HL-60 (cell line): ENCODE measurements around the gene RELN.

Experiments
- DNase-seq, 2 experiments: peaks; one replicate each; pipeline ENCODE4 v3.0.0-alpha.2; 2010 to 2020; ENCODE audit warnings: low read depth in 1 of 2, low spot score in 1 of 2
- H3K27ac ChIP-seq: fragments of 250-450 bp; sonication (Bioruptor Pico); replicated peaks from 2 replicates; pipeline ENCODE4 v1.5.1; 2020; ENCODE audit warnings: mild to moderate bottlenecking, moderate library complexity
- H3K27me3 ChIP-seq: fragments of 250-450 bp; sonication (Bioruptor Pico); 2 replicates; pipeline ENCODE4 v1.5.1; 2021; ENCODE audit warnings: mild to moderate bottlenecking, moderate library complexity; ENCODE audit not compliant: insufficient read depth, poor library complexity, severe bottlenecking
- H3K4me3 ChIP-seq: replicated peaks from 2 replicates; pipeline ENCODE4 v1.5.1; 2011; ENCODE audit warnings: mild to moderate bottlenecking, control low read depth, low read length; ENCODE audit not compliant: insufficient read depth
- CTCF ChIP-seq: IDR thresholded peaks from one replicate; pipeline ENCODE4 v1.5.1; 2011; ENCODE audit warnings: low read length, control low read depth, inconsistent platforms; ENCODE audit not compliant: insufficient read depth
- GABPA ChIP-seq: IDR thresholded peaks from 2 replicates; pipeline ENCODE4 v1.6.1; 2012; ENCODE audit warnings: low read depth
- POLR2AphosphoS5 ChIP-seq: IDR thresholded peaks from 2 replicates; pipeline ENCODE4 v1.6.1; 2012; ENCODE audit warnings: low read depth
- REST ChIP-seq: IDR thresholded peaks from 2 replicates; pipeline ENCODE4 v1.6.1; 2012; ENCODE audit warnings: low read depth; ENCODE audit not compliant: insufficient replicate concordance
- SPI1 ChIP-seq: IDR thresholded peaks from 2 replicates; pipeline ENCODE4 v1.6.1; 2012; ENCODE audit warnings: low read depth, mild to moderate bottlenecking, borderline replicate concordance

The RELN gene

GRCh38 chr7:103919272-103919868 is 70.1 kb downstream of the RELN start:
- H3K4me3 ChIP-seq = no peak overlapping the region
- H3K27me3 ChIP-seq = peaks cover 5% of the 10 kb centered on the region
- no peak overlapping the region for H3K27ac ChIP-seq
- TF ChIP-seq SPI1 (no peak), POLR2AphosphoS5 (no peak), GABPA (no peak), REST (no peak), CTCF (no peak)
- no peak for DNase-seq

GRCh38 chr7:103918631-103919271 is 70.7 kb downstream of the RELN start:
- Histone ChIP-seq H3K27me3 (peaks cover 5% of the 10 kb centered on the region), H3K27ac (no peak overlapping the region), H3K4me3 (no peak overlapping the region)
- DNase-seq = no peak
- TF ChIP-seq CTCF (no peak), REST (no peak), GABPA (no peak)

GRCh38 chr7:103915680-103916357 is 73.6 kb downstream of the RELN start:
- DNase-seq = no peak
- H3K4me3 ChIP-seq = no peak overlapping the region
- TF ChIP-seq CTCF (no peak), POLR2AphosphoS5 (no peak), GABPA (no peak), REST (no peak), SPI1 (no peak)
- H3K27ac ChIP-seq = no peak overlapping the region
- peaks cover 5% of the 10 kb centered on the region for H3K27me3 ChIP-seq
